Nephron progenitor cell (in vitro differentiated cells): ENCODE measurements around the gene ANKRD44.

Experiments used
- DNase-seq: peaks from one replicate; pipeline ENCODE4 v3.0.0; 2021
- H3K27ac Mint-ChIP-seq: 2 replicates; pipeline ENCODE4 v1.8.0; 2021; ENCODE audit warnings: mild to moderate bottlenecking, moderate library complexity, mixed read lengths
- H3K27me3 Mint-ChIP-seq: 2 replicates; pipeline ENCODE4 v1.8.0; 2021; ENCODE audit warnings: mild to moderate bottlenecking, low read depth, mixed read lengths; ENCODE audit not compliant: poor library complexity
- H3K36me3 Mint-ChIP-seq: 2 replicates; pipeline ENCODE4 v1.8.0; 2021; ENCODE audit warnings: low read depth, mixed read lengths
- H3K4me1 Mint-ChIP-seq: 2 replicates; pipeline ENCODE4 v1.8.0; 2021; ENCODE audit warnings: mixed read lengths
- H3K4me3 Mint-ChIP-seq: 2 replicates; pipeline ENCODE4 v1.8.0; 2021; ENCODE audit warnings: mild to moderate bottlenecking, moderate library complexity, mixed read lengths
- H3K9me3 Mint-ChIP-seq: 2 replicates; pipeline ENCODE4 v1.8.0; 2021; ENCODE audit warnings: mild to moderate bottlenecking, moderate library complexity, mixed read lengths
- CTCF ChIP-seq: fragments of 200-600 bp; sonication (generic); IDR thresholded peaks from 2 replicates; pipeline ENCODE4 v1.5.0; 2021; ENCODE audit warnings: antibody characterized with exemption

Gene ANKRD44

GRCh38 chr2:197204519-197205250, 105.9 kb downstream of the ANKRD44 start:
- Mint-ChIP-seq H3K4me1 (peaks cover 2% of the 10 kb centered on the region), H3K36me3 (no peaks in the 10 kb centered on the region), H3K4me3 (no peak overlapping the region), H3K9me3 (no peaks in the 10 kb centered on the region), H3K27ac (no peak overlapping the region), H3K27me3 (peaks cover 3% of the 10 kb centered on the region)
- no peak for TF ChIP-seq CTCF
- DNase-seq: no peak

DNA sequence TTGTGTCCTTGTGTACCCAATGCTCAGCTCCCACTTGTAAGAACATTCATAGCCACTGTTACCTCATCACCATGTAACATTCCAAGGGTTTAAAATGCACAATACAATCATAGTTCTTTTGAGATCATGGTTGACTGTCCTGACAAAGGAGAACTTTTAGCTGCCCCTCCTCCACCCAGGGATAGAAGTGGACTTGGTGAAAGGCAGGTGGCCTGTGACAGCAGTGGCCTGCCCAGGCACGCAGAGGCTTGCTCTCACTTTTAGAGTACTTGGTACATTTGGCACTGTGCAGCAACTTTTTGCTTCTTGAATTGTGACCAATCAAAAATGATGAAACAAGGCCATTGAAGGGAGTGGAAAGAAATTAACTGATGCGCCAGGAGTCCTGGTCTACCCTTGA, 108.7 kb downstream of the ANKRD44 start:
- Mint-ChIP-seq H3K4me3 (no peak overlapping the region), H3K27me3 (peaks cover 13% of the 10 kb centered on the region), H3K9me3 (no peaks in the 10 kb centered on the region), H3K4me1 (peaks cover 8% of the 10 kb centered on the region), H3K36me3 (no peaks in the 10 kb centered on the region), H3K27ac (no peak overlapping the region)
- DNase-seq: no peak
- no peak for TF ChIP-seq CTCF

GRCh38 chr2:197200762-197201058, 109.9 kb downstream of the ANKRD44 start:
- no peaks in the 10 kb centered on the region for H3K36me3 Mint-ChIP-seq
- DNase-seq: no peak
- no peak overlapping the region for H3K27ac Mint-ChIP-seq
- no peaks in the 10 kb centered on the region for H3K9me3 Mint-ChIP-seq
- peaks cover 13% of the 10 kb centered on the region for H3K27me3 Mint-ChIP-seq
- no peak for TF ChIP-seq CTCF
- H3K4me3 Mint-ChIP-seq: no peak overlapping the region
- peaks cover 8% of the 10 kb centered on the region for H3K4me1 Mint-ChIP-seq

DNA sequence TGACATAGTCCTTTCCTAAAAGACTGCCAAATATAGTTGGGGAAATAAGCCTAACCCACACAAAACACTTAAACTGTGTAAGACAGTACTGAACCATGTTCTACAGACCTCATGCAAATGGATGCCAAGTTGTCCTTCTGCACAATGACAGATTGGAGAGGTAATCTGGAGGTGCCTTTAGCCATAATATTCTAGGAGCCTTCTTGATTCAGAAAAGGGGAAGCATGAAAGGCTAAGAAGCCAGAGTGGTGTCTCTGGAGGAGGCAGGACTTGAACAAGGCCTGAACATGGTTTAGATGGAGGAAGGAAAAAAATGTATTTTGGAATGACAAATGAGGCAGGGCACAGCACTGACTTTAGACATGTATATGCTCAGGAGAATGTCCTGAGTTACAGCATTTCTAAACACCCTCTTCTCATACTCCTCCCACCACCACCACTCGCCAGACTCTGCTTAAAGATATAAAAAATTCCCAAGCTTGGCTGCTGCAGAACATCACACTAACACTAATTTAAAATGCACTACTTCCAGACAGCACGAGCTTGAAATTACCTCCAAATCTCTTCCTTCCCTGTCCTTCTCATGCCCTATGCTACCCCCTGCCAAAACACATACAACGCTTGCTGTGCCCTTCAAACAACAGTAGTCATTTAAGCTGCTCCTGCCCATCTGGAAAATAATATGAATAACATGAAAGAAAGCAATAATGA, 110.4 kb downstream of the ANKRD44 start:
- TF ChIP-seq CTCF: no peak
- H3K36me3 Mint-ChIP-seq: no peaks in the 10 kb centered on the region
- DNase-seq: no peak
- H3K27me3 Mint-ChIP-seq: peaks cover 12% of the 10 kb centered on the region
- H3K9me3 Mint-ChIP-seq: no peaks in the 10 kb centered on the region
- no peak overlapping the region for H3K4me3 Mint-ChIP-seq
- H3K27ac Mint-ChIP-seq: no peak overlapping the region
- peaks cover 8% of the 10 kb centered on the region for H3K4me1 Mint-ChIP-seq

GRCh38 chr2:197198890-197199289, 111.7 kb downstream of the ANKRD44 start:
- no peak overlapping the region for H3K27ac Mint-ChIP-seq
- peaks cover 8% of the 10 kb centered on the region for H3K4me1 Mint-ChIP-seq
- no peaks in the 10 kb centered on the region for H3K36me3 Mint-ChIP-seq
- no peaks in the 10 kb centered on the region for H3K9me3 Mint-ChIP-seq
- peaks cover 12% of the 10 kb centered on the region for H3K27me3 Mint-ChIP-seq
- no peak for DNase-seq
- no peak overlapping the region for H3K4me3 Mint-ChIP-seq
- no peak for TF ChIP-seq CTCF

- H3K9me3 Mint-ChIP-seq: no peaks in the 10 kb centered on the region
- H3K4me3 Mint-ChIP-seq: no peak overlapping the region
- TF ChIP-seq CTCF: no peak
- H3K4me1 Mint-ChIP-seq: peaks cover 8% of the 10 kb centered on the region
- peak overlapping the region; percentile 84 for H3K27ac Mint-ChIP-seq
- H3K36me3 Mint-ChIP-seq: no peaks in the 10 kb centered on the region
- DNase-seq: no peak
- H3K27me3 Mint-ChIP-seq: peaks cover 12% of the 10 kb centered on the region
These were observed 112.7 kb downstream of the ANKRD44 start for GRCh38 chr2:197197895-197198311.
